CD4-positive, alpha-beta T cell (primary cell): ENCODE measurements around the gene ANXA6. TPM values are rescaled to one million over a fixed set of nuclear protein-coding genes. Genes with fewer than 3 reads are reported as not detected.

Experiments used
- ATAC-seq: fragments of 200-7000 bp; cut with Tn5 transposase; one replicate; pipeline ENCODE4 v1.10.0; 2022; ENCODE audit warnings: mild to moderate bottlenecking; ENCODE audit not compliant: poor library complexity
- CTCF ChIA-PET: fragments of 350-600 bp; sonication (Branson Sonifier 250); formaldehyde crosslinking; loops from one replicate; lab custom pipeline; 2021; ENCODE audit warnings: antibody characterized with exemption, inconsistent platforms; lab: Charles Lee
- POLR2A ChIA-PET: fragments of 350-600 bp; sonication (Branson Sonifier 250); formaldehyde crosslinking; loops from one replicate; lab custom pipeline; 2021; ENCODE audit warnings: antibody characterized with exemption, inconsistent platforms; lab: Charles Lee
- DNase-seq, 14 experiments: peaks; one replicate each; pipeline ENCODE4 v3.0.0-alpha.2; 2013 to 2020; ENCODE audit warnings: mixed read lengths in 2 of 14
- H3K27ac ChIP-seq, 2 donors: one replicate each; pipeline versions ENCODE4 v1.5.1 to v1.7.0; 2013; ENCODE audit warnings: low read length in 2 of 2, low read depth in 1 of 2, mild to moderate bottlenecking in 1 of 2
- H3K27me3 ChIP-seq, 2 experiments: 1 replicate in 1 of 2; 2 replicates in 1 of 2; pipeline versions ENCODE4 v1.6.1 to v1.7.0; 2013; ENCODE audit warnings: low read length in 2 of 2, control low read depth in 1 of 2, mild to moderate bottlenecking in 1 of 2, moderate library complexity in 1 of 2; ENCODE audit not compliant: insufficient read depth in 2 of 2, control insufficient read depth in 1 of 2
- H3K36me3 ChIP-seq: one replicate; pipeline ENCODE4 v1.6.1; 2013; ENCODE audit warnings: low read length, control low read depth; ENCODE audit not compliant: insufficient read depth
- H3K4me1 ChIP-seq: one replicate; pipeline ENCODE4 v1.6.1; 2013; ENCODE audit warnings: low read length, control low read depth; ENCODE audit not compliant: insufficient read depth
- H3K4me3 ChIP-seq: one replicate; pipeline ENCODE4 v1.5.1; 2013; ENCODE audit warnings: mild to moderate bottlenecking, low read length, moderate library complexity
- H3K9me3 ChIP-seq, 2 experiments: 1 replicate in 1 of 2; 2 replicates in 1 of 2; pipeline versions ENCODE4 v1.6.1 to v1.7.0; 2013; ENCODE audit warnings: low read length in 2 of 2, mild to moderate bottlenecking in 2 of 2, control low read depth in 1 of 2, moderate library complexity in 1 of 2; ENCODE audit not compliant: control insufficient read depth in 1 of 2, insufficient read depth in 1 of 2
- H3K27ac Mint-ChIP-seq: one replicate; pipeline ENCODE4 v1.8.0; 2020; ENCODE audit warnings: mixed read lengths
- H3K27me3 Mint-ChIP-seq: one replicate; pipeline ENCODE4 v1.8.0; 2021; ENCODE audit warnings: mixed read lengths
- H3K36me3 Mint-ChIP-seq: one replicate; pipeline ENCODE4 v1.8.0; 2021; ENCODE audit warnings: low read depth, mixed read lengths
- H3K4me1 Mint-ChIP-seq: one replicate; pipeline ENCODE4 v1.8.0; 2021; ENCODE audit warnings: low read depth, mixed read lengths
- H3K4me3 Mint-ChIP-seq: one replicate; pipeline ENCODE4 v1.8.0; 2020; ENCODE audit warnings: mild to moderate bottlenecking, mixed read lengths
- H3K9me3 Mint-ChIP-seq: one replicate; pipeline ENCODE4 v1.8.0; 2020; ENCODE audit warnings: mixed read lengths
- intact Hi-C, 2 experiments: fragments of 100-400 bp; cut with DNase I in 1 of 2; cut with micrococcal nuclease in 1 of 2; formaldehyde crosslinking; loops; one replicate each; pipeline versions ENCODE4 v1.15.1 to v1.9.0; 2023 to 2025; cut with DNase I, micrococcal nuclease
- total RNA-seq, 174 experiments: library from RNA in 2 of 174; stranded (reverse) in 2 of 174; gene quantifications; one replicate each; pipeline ENCODE4 v1.2.3 and lab custom pipeline; 2021 to 2026
- TF ChIP-seq, protein P1 (sequence below): fragments of 200-600 bp; IDR thresholded peaks from one replicate; pipeline ENCODE4 v1.8.0; 2022; ENCODE audit warnings: antibody characterized with exemption, mild to moderate bottlenecking

Gene ANXA6
- total RNA-seq, 2 experiments from 2014 or later = 108 to 130 TPM

GRCh38 chr5:151056379-151057325 is 100.9 kb downstream of the ANXA6 start:
- H3K36me3 Mint-ChIP-seq = peaks cover 97% of the 10 kb centered on the region
- H3K9me3 Mint-ChIP-seq = no peaks in the 10 kb centered on the region
- H3K4me1 Mint-ChIP-seq = peaks cover 38% of the 10 kb centered on the region

DNA sequence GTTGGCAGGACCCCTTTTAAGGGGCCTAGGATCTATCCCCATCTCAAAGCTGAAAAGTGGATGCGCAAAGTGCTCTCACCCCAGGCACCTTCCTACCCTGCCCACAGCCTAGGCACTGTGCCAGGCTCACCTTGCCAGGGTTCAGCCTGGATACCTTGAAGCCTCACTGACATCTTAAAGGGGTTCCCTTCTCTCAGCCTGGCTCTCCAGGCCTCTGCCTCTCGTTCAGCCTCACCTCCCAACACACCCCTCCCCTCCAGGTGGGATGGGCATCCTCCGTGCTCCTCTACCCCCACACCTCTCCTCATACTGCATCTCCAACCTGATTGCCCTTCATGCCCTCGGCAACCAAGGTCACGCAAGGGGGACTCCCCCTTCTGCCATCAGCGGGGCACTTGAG is 102.2 kb downstream of the ANXA6 start:
- CTCF ChIA-PET = interaction anchor here (8.8 kb wide), 1 partner anchor 60 kb away, joined by 126 read pairs; no protein-coding TSS in a partner anchor
- Mint-ChIP-seq H3K4me3 (no peak overlapping the region), H3K4me1 (peaks cover 26% of the 10 kb centered on the region)

More at GRCh38 chr5:151056379-151057325, 100.9 kb downstream of the ANXA6 start:
- Mint-ChIP-seq H3K27ac (no peak overlapping the region), H3K27me3 (no peaks in the 10 kb centered on the region), H3K4me3 (no peak overlapping the region)
- POLR2A ChIA-PET = no interaction called here
- H3K36me3 ChIP-seq = peaks cover 96% of the 10 kb centered on the region
- TF ChIP-seq, protein P1, sequence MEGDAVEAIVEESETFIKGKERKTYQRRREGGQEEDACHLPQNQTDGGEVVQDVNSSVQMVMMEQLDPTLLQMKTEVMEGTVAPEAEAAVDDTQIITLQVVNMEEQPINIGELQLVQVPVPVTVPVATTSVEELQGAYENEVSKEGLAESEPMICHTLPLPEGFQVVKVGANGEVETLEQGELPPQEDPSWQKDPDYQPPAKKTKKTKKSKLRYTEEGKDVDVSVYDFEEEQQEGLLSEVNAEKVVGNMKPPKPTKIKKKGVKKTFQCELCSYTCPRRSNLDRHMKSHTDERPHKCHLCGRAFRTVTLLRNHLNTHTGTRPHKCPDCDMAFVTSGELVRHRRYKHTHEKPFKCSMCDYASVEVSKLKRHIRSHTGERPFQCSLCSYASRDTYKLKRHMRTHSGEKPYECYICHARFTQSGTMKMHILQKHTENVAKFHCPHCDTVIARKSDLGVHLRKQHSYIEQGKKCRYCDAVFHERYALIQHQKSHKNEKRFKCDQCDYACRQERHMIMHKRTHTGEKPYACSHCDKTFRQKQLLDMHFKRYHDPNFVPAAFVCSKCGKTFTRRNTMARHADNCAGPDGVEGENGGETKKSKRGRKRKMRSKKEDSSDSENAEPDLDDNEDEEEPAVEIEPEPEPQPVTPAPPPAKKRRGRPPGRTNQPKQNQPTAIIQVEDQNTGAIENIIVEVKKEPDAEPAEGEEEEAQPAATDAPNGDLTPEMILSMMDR = no peak
- DNase-seq = peak in 2 of 14 experiments; percentile 65 to 78
- no peak overlapping the region for H3K27ac ChIP-seq
- CTCF ChIA-PET = no interaction called here
- ATAC-seq = no peak
- peaks cover 46% of the 10 kb centered on the region for H3K4me1 ChIP-seq
- H3K4me3 ChIP-seq = no peak overlapping the region
- no peaks in the 10 kb centered on the region for H3K27me3 ChIP-seq
- H3K9me3 ChIP-seq = no peaks in the 10 kb centered on the region
- intact Hi-C loops = no loop called here

GRCh38 chr5:151054709-151055108 is 102.9 kb downstream of the ANXA6 start:
- Histone ChIP-seq H3K4me1 (peaks cover 26% of the 10 kb centered on the region), H3K9me3 (no peaks in the 10 kb centered on the region), H3K27me3 (no peaks in the 10 kb centered on the region), H3K4me3 (no peak overlapping the region), H3K36me3 (peaks cover 94% of the 10 kb centered on the region), H3K27ac (no peak overlapping the region)
- TF ChIP-seq, protein P1 = no peak
- H3K27me3 Mint-ChIP-seq = no peaks in the 10 kb centered on the region
- ATAC-seq = no peak
- CTCF ChIA-PET = interaction anchor here (8.8 kb wide), 1 partner anchor 61 kb away, joined by 126 read pairs; no protein-coding TSS in a partner anchor
- H3K4me3 Mint-ChIP-seq = no peak overlapping the region
- peaks cover 20% of the 10 kb centered on the region for H3K4me1 Mint-ChIP-seq
- H3K36me3 Mint-ChIP-seq = peaks cover 94% of the 10 kb centered on the region
- intact Hi-C loops = loop anchor here in 1 of 2 experiments (5.0 kb wide), 1 partner anchor 183 kb away; no protein-coding TSS in a partner anchor
- H3K27ac Mint-ChIP-seq = no peak overlapping the region
- no peaks in the 10 kb centered on the region for H3K9me3 Mint-ChIP-seq
- POLR2A ChIA-PET = no interaction called here
- no peak for DNase-seq

More for the DNA sequence above, 102.2 kb downstream of the ANXA6 start:
- Histone ChIP-seq H3K36me3 (peaks cover 94% of the 10 kb centered on the region), H3K27ac (no peak overlapping the region), H3K9me3 (no peaks in the 10 kb centered on the region), H3K4me3 (no peak overlapping the region), H3K4me1 (peaks cover 33% of the 10 kb centered on the region), H3K27me3 (no peaks in the 10 kb centered on the region)
- TF ChIP-seq, protein P1 = no peak
- POLR2A ChIA-PET = no interaction called here
- no peaks in the 10 kb centered on the region for H3K27me3 Mint-ChIP-seq
- no peak overlapping the region for H3K27ac Mint-ChIP-seq
- DNase-seq (no peak), ATAC-seq (no peak)
- H3K9me3 Mint-ChIP-seq = no peaks in the 10 kb centered on the region
- intact Hi-C loops = no loop called here
- peaks cover 94% of the 10 kb centered on the region for H3K36me3 Mint-ChIP-seq
